Measurements from ENCODE around the gene INSM1. TPM values are rescaled to one million over a fixed set of nuclear protein-coding genes. Genes with fewer than 3 reads are reported as not detected.

Gene INSM1
- total and polyA plus RNA-seq, 10 of the 15 experiments (the other 5 are each of a cell fraction or from before 2014, with no cell fraction given), result 0.03 to 0.11 (median 0.04) TPM; not detected in 7

DNA sequence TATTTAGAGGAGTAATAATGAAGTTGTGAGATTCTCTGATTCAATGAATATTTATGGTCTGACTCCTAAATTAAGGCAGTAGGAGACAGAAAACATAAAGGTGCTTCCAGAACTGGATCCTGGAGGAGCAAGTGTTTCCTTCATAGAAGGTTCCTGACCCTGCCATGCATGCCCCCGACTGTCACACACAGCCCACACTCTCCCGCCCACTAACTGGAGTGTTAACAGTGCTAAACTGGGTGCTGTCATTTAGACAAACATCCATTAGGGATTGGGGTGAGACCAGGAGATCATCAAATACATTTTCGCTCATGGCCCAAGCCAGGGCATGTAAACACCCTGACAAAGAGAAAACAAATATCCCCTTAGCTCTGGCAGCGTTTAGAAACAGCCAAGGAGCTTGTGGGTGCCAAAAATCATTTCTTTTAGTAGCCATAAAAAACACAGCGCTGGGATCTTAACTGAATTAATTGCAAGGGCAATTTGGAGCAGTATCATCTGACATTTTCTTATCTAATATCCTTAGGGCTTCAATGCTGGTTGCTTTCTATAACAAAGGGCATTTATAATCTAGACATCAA lies 46.8 kb downstream of the INSM1 start:
- SMC1A ChIA-PET (ENCODE audit: uncharacterized antibody, unreplicated experiment), result no interaction called here
- intact Hi-C loops (cut with micrococcal nuclease; ENCODE audit: unreplicated experiment), result no loop called here
- FAIRE-seq, result no peak

More for the DNA sequence above, 46.8 kb downstream of the INSM1 start:
- no peak overlapping the region for H2AFZ ChIP-seq (ENCODE audit: control insufficient read depth, low read depth, low read length)
- no peak overlapping the region for H3K4me3 ChIP-seq
- ChIA-PET CTCF (no interaction called here), RAD21 (ENCODE audit: unreplicated experiment) (no interaction called here), POLR2A (no interaction called here)
- H3K36me3 ChIP-seq (ENCODE audit: control insufficient read depth in 2 of 2, insufficient read depth in 2 of 2, low read length in 1 of 2), result no peaks in the 10 kb centered on the region
- TF ChIP-seq BACH1 (IDR thresholded peaks at IDR 0.05; ENCODE audit: borderline replicate concordance), result no peak
- no peak for TF ChIP-seq PAX8 (IDR thresholded peaks at IDR 0.05)
- TF ChIP-seq NR2C1 (IDR thresholded peaks at IDR 0.05), result no peak
- no peak for TF ChIP-seq MXI1 (IDR thresholded peaks at IDR 0.05; ENCODE audit: low read depth, low read length)
- TF ChIP-seq SIN3A (IDR thresholded peaks at IDR 0.05; ENCODE audit: low read depth, low read length), result no peak
- TF ChIP-seq NFYB (IDR thresholded peaks at IDR 0.05; ENCODE audit: insufficient read depth, low read depth, low read length), result no peak
- no peak for TF ChIP-seq HDAC2 (IDR thresholded peaks at IDR 0.05)
- TF ChIP-seq, protein P1, sequence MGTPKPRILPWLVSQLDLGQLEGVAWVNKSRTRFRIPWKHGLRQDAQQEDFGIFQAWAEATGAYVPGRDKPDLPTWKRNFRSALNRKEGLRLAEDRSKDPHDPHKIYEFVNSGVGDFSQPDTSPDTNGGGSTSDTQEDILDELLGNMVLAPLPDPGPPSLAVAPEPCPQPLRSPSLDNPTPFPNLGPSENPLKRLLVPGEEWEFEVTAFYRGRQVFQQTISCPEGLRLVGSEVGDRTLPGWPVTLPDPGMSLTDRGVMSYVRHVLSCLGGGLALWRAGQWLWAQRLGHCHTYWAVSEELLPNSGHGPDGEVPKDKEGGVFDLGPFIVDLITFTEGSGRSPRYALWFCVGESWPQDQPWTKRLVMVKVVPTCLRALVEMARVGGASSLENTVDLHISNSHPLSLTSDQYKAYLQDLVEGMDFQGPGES (IDR thresholded peaks at IDR 0.05), result no peak
- TF ChIP-seq ZBED1 (IDR thresholded peaks at IDR 0.05; ENCODE audit: borderline replicate concordance), result no peak
- TF ChIP-seq CBX5 (IDR thresholded peaks at IDR 0.05; ENCODE audit: low read depth), result no peak
- TF ChIP-seq HDGF (IDR thresholded peaks at IDR 0.05), result no peak
- no peak for TF ChIP-seq HDAC6 (IDR thresholded peaks at IDR 0.05; ENCODE audit: unreplicated experiment)
- TF ChIP-seq IKZF1 (conservative IDR thresholded peaks at IDR 0.05), result no peak
- no peak for TF ChIP-seq FOS (IDR thresholded peaks at IDR 0.05; ENCODE audit: borderline replicate concordance, extremely low read depth, insufficient read length)
- no peak for TF ChIP-seq SMAD5 (IDR thresholded peaks at IDR 0.05; ENCODE audit: low read depth)
- no peak for TF ChIP-seq CREM (IDR thresholded peaks at IDR 0.05; ENCODE audit: low read depth)
- no peak for TF ChIP-seq MTA3 (IDR thresholded peaks at IDR 0.05; ENCODE audit: borderline replicate concordance, low read length)
- TF ChIP-seq WRNIP1 (IDR thresholded peaks at IDR 0.05; ENCODE audit: borderline replicate concordance, low read depth, low read length), result no peak
- no peak for TF ChIP-seq RFX5 (IDR thresholded peaks at IDR 0.05; ENCODE audit: low read depth, low read length)
- TF ChIP-seq, protein P2, sequence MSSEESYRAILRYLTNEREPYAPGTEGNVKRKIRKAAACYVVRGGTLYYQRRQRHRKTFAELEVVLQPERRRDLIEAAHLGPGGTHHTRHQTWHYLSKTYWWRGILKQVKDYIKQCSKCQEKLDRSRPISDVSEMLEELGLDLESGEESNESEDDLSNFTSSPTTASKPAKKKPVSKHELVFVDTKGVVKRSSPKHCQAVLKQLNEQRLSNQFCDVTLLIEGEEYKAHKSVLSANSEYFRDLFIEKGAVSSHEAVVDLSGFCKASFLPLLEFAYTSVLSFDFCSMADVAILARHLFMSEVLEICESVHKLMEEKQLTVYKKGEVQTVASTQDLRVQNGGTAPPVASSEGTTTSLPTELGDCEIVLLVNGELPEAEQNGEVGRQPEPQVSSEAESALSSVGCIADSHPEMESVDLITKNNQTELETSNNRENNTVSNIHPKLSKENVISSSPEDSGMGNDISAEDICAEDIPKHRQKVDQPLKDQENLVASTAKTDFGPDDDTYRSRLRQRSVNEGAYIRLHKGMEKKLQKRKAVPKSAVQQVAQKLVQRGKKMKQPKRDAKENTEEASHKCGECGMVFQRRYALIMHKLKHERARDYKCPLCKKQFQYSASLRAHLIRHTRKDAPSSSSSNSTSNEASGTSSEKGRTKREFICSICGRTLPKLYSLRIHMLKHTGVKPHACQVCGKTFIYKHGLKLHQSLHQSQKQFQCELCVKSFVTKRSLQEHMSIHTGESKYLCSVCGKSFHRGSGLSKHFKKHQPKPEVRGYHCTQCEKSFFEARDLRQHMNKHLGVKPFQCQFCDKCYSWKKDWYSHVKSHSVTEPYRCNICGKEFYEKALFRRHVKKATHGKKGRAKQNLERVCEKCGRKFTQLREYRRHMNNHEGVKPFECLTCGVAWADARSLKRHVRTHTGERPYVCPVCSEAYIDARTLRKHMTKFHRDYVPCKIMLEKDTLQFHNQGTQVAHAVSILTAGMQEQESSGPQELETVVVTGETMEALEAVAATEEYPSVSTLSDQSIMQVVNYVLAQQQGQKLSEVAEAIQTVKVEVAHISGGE (CRISPR knock-in tag; IDR thresholded peaks at IDR 0.05), result no peak
- no peak for ATAC-seq
- no peak overlapping the region for H3K27ac ChIP-seq (ENCODE audit: control insufficient read depth, insufficient read depth)
- in situ Hi-C loops (cut with MboI), result no loop called here
- H3K79me2 ChIP-seq (ENCODE audit: control insufficient read depth, insufficient read depth, low read length), result no peaks in the 10 kb centered on the region
- H3K9ac ChIP-seq (ENCODE audit: control insufficient read depth, insufficient read depth, low read length), result no peak overlapping the region
- H3K4me2 ChIP-seq (ENCODE audit: control insufficient read depth, insufficient read depth), result no peak overlapping the region
- H4K20me1 ChIP-seq (ENCODE audit: control insufficient read depth, insufficient read depth), result no peaks in the 10 kb centered on the region
- H3K27me3 ChIP-seq (replicated peaks in 1 of 2; ENCODE audit: control insufficient read depth in 2 of 2, insufficient read depth in 2 of 2, low read length in 1 of 2), result no peaks in the 10 kb centered on the region
- DNase-seq (ENCODE audit: low read depth, low spot score), result no peak
- no TSS peak for BruUV-seq (replicated peaks)
- no peaks in the 10 kb centered on the region for H3K4me1 ChIP-seq (ENCODE audit: control insufficient read depth, insufficient read depth, low read length)
- WGBS (ENCODE audit: insufficient coverage, insufficient replicate concordance, low lambda C conversion rate, missing lambda C conversion rate), result 64% methylated on average over 5 of the region's 5 CpGs
- H3K9me3 ChIP-seq (replicated peaks; ENCODE audit: control insufficient read depth, insufficient read depth, low read length), result no peaks in the 10 kb centered on the region

Measured in GM12878 (cell line).